H1 (cell line): ENCODE data around the gene TMC3. TPM values are rescaled to one million over a fixed set of nuclear protein-coding genes. Genes with fewer than 3 reads are reported as not detected.

Source experiments
- ATF2 ChIP-seq: IDR thresholded peaks from 2 replicates; pipeline ENCODE4 v1.6.1; 2012; ENCODE audit warnings: low read length, inconsistent platforms
- CHD7 ChIP-seq: fragments of 300-600 bp; sonication (generic); IDR thresholded peaks from 2 replicates; pipeline ENCODE4 v1.7.1; 2012; ENCODE audit warnings: low read length, moderate library complexity, mild to moderate bottlenecking, inconsistent platforms; ENCODE audit not compliant: insufficient replicate concordance
- GTF2F1 ChIP-seq: IDR thresholded peaks from 2 replicates; pipeline ENCODE4 v1.6.1; 2012; ENCODE audit warnings: low read depth, low read length, improper control_type of control experiment, borderline replicate concordance
- HDAC6 ChIP-seq: IDR thresholded peaks from one replicate; pipeline ENCODE4 v1.7.1; 2012; ENCODE audit warnings: low read depth, mild to moderate bottlenecking, inconsistent platforms, low read length, moderate library complexity
- JUND ChIP-seq: IDR thresholded peaks from 2 replicates; pipeline ENCODE4 v1.6.1; 2011; ENCODE audit warnings: mild to moderate bottlenecking, improper control_type of control experiment, low read length
- NRF1 ChIP-seq: IDR thresholded peaks from 2 replicates; pipeline ENCODE4 v1.6.1; 2011; ENCODE audit warnings: mild to moderate bottlenecking, low read depth, low read length, improper control_type of control experiment
- RFX5 ChIP-seq: IDR thresholded peaks from 2 replicates; pipeline ENCODE4 v1.6.1; 2011; ENCODE audit warnings: low read depth, low read length, improper control_type of control experiment, borderline replicate concordance
- RNF2 ChIP-seq: fragments of 200-900, 300-1000 bp; sonication (generic); IDR thresholded peaks from 2 replicates; pipeline ENCODE4 v1.7.1; 2016; ENCODE audit warnings: borderline replicate concordance, low read depth, mild to moderate bottlenecking, antibody characterized with exemption, low read length; ENCODE audit not compliant: poor library complexity, severe bottlenecking; ENCODE audit errors: missing control alignments
- SAP30 ChIP-seq: fragments of 300-600 bp; sonication (generic); IDR thresholded peaks from 2 replicates; pipeline ENCODE4 v1.7.1; 2012; ENCODE audit warnings: low read length, moderate library complexity, mild to moderate bottlenecking, inconsistent platforms; ENCODE audit not compliant: insufficient read depth, insufficient replicate concordance
- TCF12 ChIP-seq: IDR thresholded peaks from 2 replicates; pipeline ENCODE4 v1.6.1; 2011; ENCODE audit warnings: low read depth, mild to moderate bottlenecking, low read length
- polyA plus RNA-seq, 7 experiments: library from polyadenylated mRNA; depleted of rRNA in 3 of 7; stranded (reverse) in 5 of 7; unstranded in 2 of 7; fragments of >200 nt in 5 of 7; fragments of 200-250 nt in 2 of 7; gene quantifications; 1 replicate in 5 of 7; 2 replicates in 1 of 7; 4 replicates in 1 of 7; pipeline versions ENCODE4 v1.2.1 to v1.2.3, GENCODE V29; 2011 to 2013; ENCODE audit warnings: missing spikeins in 2 of 7, mixed read lengths in 2 of 7
- total RNA-seq: library from RNA; stranded (reverse); fragmentation: NEBNext Ultra II Directional; extraction: Animal tissue kit (Norgen Biotek cat#: 25700); gene quantifications from 2 replicates; pipeline ENCODE4 v1.2.1, GENCODE V29; 2021

Gene TMC3
- total and polyA plus RNA-seq, 2 of the 8 experiments (the other 6 are each of a cell fraction or from before 2014, with no cell fraction given): not detected

- TF ChIP-seq CHD7: no peak
- no peak for TF ChIP-seq GTF2F1
- no peak for TF ChIP-seq RNF2
- TF ChIP-seq NRF1: no peak
- TF ChIP-seq RFX5: no peak
- no peak for TF ChIP-seq TCF12
- no peak for TF ChIP-seq SAP30
- no peak for TF ChIP-seq ATF2
- TF ChIP-seq JUND: no peak
- no peak for TF ChIP-seq HDAC6
Measured at GRCh38 chr15:81380668-81381067, 6.7 kb upstream of the TMC3 start (continued).
